Esophagus muscularis mucosa (tissue), 4 donors: ENCODE data around the gene SLC25A26. TPM values are rescaled to one million over a fixed set of nuclear protein-coding genes. Genes with fewer than 3 reads are reported as not detected.

Source experiments
- DNase-seq: peaks from one replicate; pipeline ENCODE4 v3.0.0-alpha.2; 2017; ENCODE audit errors: extremely low spot score
- H3K27ac ChIP-seq, 4 donors: fragments of 200-600 bp; sonication (generic); replicated peaks in 1 of 4; 1 replicate in 3 of 4; 2 replicates in 1 of 4; pipeline ENCODE4 v1.5.1; 2016 to 2019; ENCODE audit warnings: mild to moderate bottlenecking in 1 of 4
- H3K27me3 ChIP-seq, 4 donors: fragments of 200-600 bp; sonication (generic); one replicate each; pipeline versions ENCODE4 v1.5.1 to v1.6.0; 2016 to 2019
- H3K36me3 ChIP-seq, 4 donors: fragments of 200-600 bp; sonication (generic); one replicate each; pipeline ENCODE4 v1.5.1; 2016 to 2019
- H3K4me1 ChIP-seq, 4 donors: fragments of 200-600 bp; sonication (generic); one replicate each; pipeline ENCODE4 v1.5.1; 2016 to 2019
- H3K4me3 ChIP-seq, 4 donors: fragments of 200-600 bp; sonication (generic); 1 replicate in 2 of 4; 2 replicates in 2 of 4; pipeline ENCODE4 v1.5.1; 2016 to 2019; ENCODE audit warnings: mild to moderate bottlenecking in 4 of 4, moderate library complexity in 1 of 4
- H3K9me3 ChIP-seq, 4 donors: fragments of 200-600 bp; sonication (generic); 1 replicate in 3 of 4; 2 replicates in 1 of 4; pipeline ENCODE4 v1.5.1; 2016 to 2019
- CTCF ChIP-seq, 3 experiments: fragments of 200-600 bp in 2 of 3; fragments of 450-650 bp in 1 of 3; sonication (generic) in 2 of 3; IDR thresholded peaks; one replicate each; pipeline ENCODE4 v1.5.1; 2017 to 2019; ENCODE audit warnings: antibody characterized with exemption in 3 of 3, mild to moderate bottlenecking in 2 of 3, moderate library complexity in 1 of 3
- EP300 ChIP-seq: sonication (generic); formaldehyde crosslinking; IDR thresholded peaks from one replicate; pipeline ENCODE4 v1.6.1; 2017; ENCODE audit warnings: antibody characterized with exemption
- POLR2A ChIP-seq: fragments of 450-650 bp; IDR thresholded peaks from one replicate; pipeline ENCODE4 v1.6.1; 2017; ENCODE audit warnings: antibody characterized with exemption, moderate library complexity, mild to moderate bottlenecking, low read depth
- POLR2AphosphoS5 ChIP-seq, 2 donors: sonication (generic); formaldehyde crosslinking; IDR thresholded peaks; one replicate each; pipeline ENCODE4 v1.6.1; 2017; ENCODE audit warnings: antibody characterized with exemption in 2 of 2
- WGBS: methylation state at CpG from one replicate; pipeline ENCODE4 v1.1.5; 2018; 5-methylcytosine and 5-hydroxymethylcytosine counted together
- intact Hi-C: fragments of 100-400 bp; cut with DNase I; formaldehyde crosslinking; loops from one replicate; pipeline ENCODE4 v1.15.1; 2023
- total RNA-seq, 4 donors: library from RNA; depleted of rRNA; stranded (reverse); fragments of >200 nt; gene quantifications; one replicate each; pipeline versions ENCODE4 v1.1.0 to v1.2.1, GENCODE V29; 2016

The SLC25A26 gene
- total RNA-seq, 4 donors from 2014 or later = 23.0 to 39.0 (median 26.0) TPM

DNA sequence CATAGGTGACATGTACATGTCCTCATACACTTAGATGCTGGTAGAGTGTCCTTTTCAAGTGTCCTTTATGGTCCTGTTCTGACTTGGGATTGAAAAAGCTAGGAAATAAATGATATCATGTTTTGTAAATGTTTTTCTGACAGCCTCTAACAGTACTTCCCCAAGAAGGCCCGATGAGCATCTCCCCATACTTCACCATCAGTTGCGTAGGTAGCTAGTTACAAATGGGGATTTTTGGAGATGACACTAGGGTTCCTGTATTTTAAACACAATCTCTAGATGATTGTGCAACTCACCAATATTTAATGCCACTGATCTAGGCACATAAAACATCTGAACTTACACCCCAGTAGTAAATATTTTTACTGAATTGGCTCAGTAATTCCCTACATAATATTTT, 27.8 kb downstream of the SLC25A26 start:
- WGBS = 92% methylated on average over 2 of the region's 2 CpGs
- intact Hi-C loops = no loop called here
- H3K36me3 ChIP-seq = peaks cover 0 to 49% (median 12%) of the 10 kb centered on the region in 4 donors
- no peaks in the 10 kb centered on the region for H3K4me1 ChIP-seq
- no peak for DNase-seq
- H3K4me3 ChIP-seq = no peak overlapping the region
- H3K27ac ChIP-seq = no peak overlapping the region
- no peaks in the 10 kb centered on the region for H3K27me3 ChIP-seq
- TF ChIP-seq EP300 (no peak), POLR2A (no peak), POLR2AphosphoS5 (IDR thresholded peaks at IDR 0.05) (no peak), CTCF (IDR thresholded peaks at IDR 0.05) (no peak)
- no peaks in the 10 kb centered on the region for H3K9me3 ChIP-seq

GRCh38 chr3:66253790-66254620, 33.2 kb downstream of the SLC25A26 start:
- Histone ChIP-seq H3K4me3 (no peak overlapping the region), H3K27me3 (no peaks in the 10 kb centered on the region), H3K36me3 (peaks cover 0 to 13% (median 8%) of the 10 kb centered on the region in 4 donors), H3K27ac (no peak overlapping the region), H3K9me3 (no peaks in the 10 kb centered on the region), H3K4me1 (no peaks in the 10 kb centered on the region)
- peak; percentile 80 to 82 (median 81) for TF ChIP-seq CTCF (IDR thresholded peaks at IDR 0.05)
- TF ChIP-seq EP300 = no peak
- 69% methylated on average over 6 of the region's 6 CpGs for WGBS
- intact Hi-C loops = no loop called here
- DNase-seq = no peak

DNA sequence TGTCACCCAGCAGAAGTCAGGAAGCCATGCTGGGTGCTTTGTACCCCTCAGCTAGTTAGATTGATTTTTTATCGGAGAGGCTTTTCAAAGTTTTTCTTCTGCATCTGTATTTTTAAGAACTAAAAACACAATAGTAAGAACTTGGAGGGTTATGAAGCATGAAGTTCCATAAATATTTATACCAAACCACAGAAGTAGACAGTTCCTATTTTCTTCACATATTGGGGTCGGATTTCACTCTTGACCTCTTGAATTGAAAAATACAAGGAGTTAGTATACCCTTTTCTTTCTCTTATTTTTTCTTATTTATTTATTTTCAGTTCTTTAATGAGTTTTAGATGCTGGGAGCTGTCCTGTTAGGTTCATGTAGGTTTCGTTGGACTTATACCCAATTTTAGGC, 35.1 kb downstream of the SLC25A26 start:
- H3K9me3 ChIP-seq = no peaks in the 10 kb centered on the region
- no peak overlapping the region for H3K4me3 ChIP-seq
- intact Hi-C loops = loop anchor here (5.0 kb wide), 1 partner anchor 566 kb away; no protein-coding TSS in a partner anchor
- H3K4me1 ChIP-seq = no peaks in the 10 kb centered on the region
- H3K27me3 ChIP-seq = no peaks in the 10 kb centered on the region
- H3K36me3 ChIP-seq = peaks cover 0 to 6% (median 0%) of the 10 kb centered on the region in 4 donors
- WGBS = 92% methylated on average over 3 of the region's 3 CpGs
- DNase-seq = no peak
- no peak for TF ChIP-seq CTCF (IDR thresholded peaks at IDR 0.05)
- no peak for TF ChIP-seq EP300
- TF ChIP-seq POLR2A = no peak
- TF ChIP-seq POLR2AphosphoS5 (IDR thresholded peaks at IDR 0.05) = no peak
- no peak overlapping the region for H3K27ac ChIP-seq

DNA sequence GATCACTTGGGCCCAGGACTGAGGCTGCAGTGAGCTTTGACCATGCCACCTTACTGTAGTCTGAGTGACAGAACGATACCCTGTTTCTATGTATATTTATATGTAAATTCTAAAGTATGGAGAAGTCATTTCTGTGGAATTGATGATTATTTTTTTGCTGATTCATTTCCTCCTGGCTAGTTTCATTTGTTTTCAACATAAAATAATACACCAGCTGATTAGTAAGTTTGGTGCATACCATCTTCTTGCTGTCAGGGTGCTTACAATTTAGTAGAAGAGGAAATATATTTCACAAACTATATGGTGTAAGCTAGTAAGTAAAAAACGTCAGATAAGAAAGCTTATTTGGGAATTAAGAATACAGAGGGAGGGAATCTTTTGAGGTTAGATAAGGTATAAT, 36.0 kb downstream of the SLC25A26 start:
- WGBS = 66% methylated on average over 2 of the region's 2 CpGs
- no peak overlapping the region for H3K4me3 ChIP-seq
- peaks cover 0 to 6% (median 3%) of the 10 kb centered on the region in 4 donors for H3K36me3 ChIP-seq
- no peak for DNase-seq
- peaks cover 0 to 6% (median 0%) of the 10 kb centered on the region in 4 donors for H3K4me1 ChIP-seq
- H3K27me3 ChIP-seq = no peaks in the 10 kb centered on the region
- TF ChIP-seq POLR2A = no peak
- no peak for TF ChIP-seq EP300
- TF ChIP-seq POLR2AphosphoS5 (IDR thresholded peaks at IDR 0.05) = no peak
- no peak for TF ChIP-seq CTCF (IDR thresholded peaks at IDR 0.05)
- H3K9me3 ChIP-seq = no peaks in the 10 kb centered on the region
- intact Hi-C loops = loop anchor here (5.0 kb wide), 1 partner anchor 565 kb away; no protein-coding TSS in a partner anchor
- no peak overlapping the region for H3K27ac ChIP-seq
